HG02852 (cell line): ENCODE results near the gene CYB5R3.
A peak's percentile ranks its signal among the peaks of the same experiment; 100 is the strongest.
"Not testable (repeated sequence)": the region's sequence is repeated elsewhere in the genome, so short reads cannot be mapped to it uniquely, and the experiment has no call there.

ENCODE experiments used
- ATAC-seq: cut with Tn5 transposase; IDR thresholded peaks from one replicate; pipeline ENCODE4 v1.9.1; 2021; ENCODE audit warnings: mild to moderate bottlenecking, moderate library complexity; ENCODE audit not compliant: unreplicated experiment

The CYB5R3 gene

GRCh38 chr22:42626431-42626830 is 22.8 kb downstream of the CYB5R3 start:
- ATAC-seq = no peak

- ATAC-seq = no peak
Observed at GRCh38 chr22:42625416-42625815, 23.8 kb downstream of the CYB5R3 start.

GRCh38 chr22:42624551-42625106 is 24.6 kb downstream of the CYB5R3 start:
- ATAC-seq = no peak

- no peak for ATAC-seq
Observed at GRCh38 chr22:42623756-42624441, 25.3 kb downstream of the CYB5R3 start.

- no peak for ATAC-seq
Observed at GRCh38 chr22:42623301-42623751, 25.9 kb downstream of the CYB5R3 start.

GRCh38 chr22:42622061-42622710 is 27.0 kb downstream of the CYB5R3 start:
- ATAC-seq = no peak

GRCh38 chr22:42621505-42622002 is 27.6 kb downstream of the CYB5R3 start:
- no peak for ATAC-seq

GRCh38 chr22:42620084-42620483 is 29.1 kb downstream of the CYB5R3 start:
- ATAC-seq = no peak

- no peak for ATAC-seq
Observed at GRCh38 chr22:42619261-42620063, 29.7 kb downstream of the CYB5R3 start.

GRCh38 chr22:42617155-42617983 is 31.8 kb downstream of the CYB5R3 start:
- ATAC-seq = no peak

GRCh38 chr22:42615860-42616175 is 33.4 kb downstream of the CYB5R3 start:
- ATAC-seq = not testable (repeated sequence)

- ATAC-seq = peak; percentile 48
Observed at GRCh38 chr22:42615092-42615859, 33.9 kb downstream of the CYB5R3 start.

- ATAC-seq = peak; percentile 65
Observed at GRCh38 chr22:42614312-42615091, 34.7 kb downstream of the CYB5R3 start, which contains the start of gene POLDIP3. POLDIP3 (minus strand) TSS chr22:42614883; CDS start chr22:42614857, 26 bp downstream.

GRCh38 chr22:42613872-42614301 is 35.3 kb downstream of the CYB5R3 start:
- ATAC-seq = no peak

- no peak for ATAC-seq
Observed at GRCh38 chr22:42612336-42612735, 36.9 kb downstream of the CYB5R3 start.

GRCh38 chr22:42611051-42611450 is 38.1 kb downstream of the CYB5R3 start:
- ATAC-seq = no peak

- ATAC-seq = no peak
Observed at GRCh38 chr22:42610186-42610585, 39.0 kb downstream of the CYB5R3 start.

- ATAC-seq = no peak
Observed at GRCh38 chr22:42608823-42609361, 40.3 kb downstream of the CYB5R3 start.
